ENCODE data around the gene SNUPN. TPM values are rescaled to one million over a fixed set of nuclear protein-coding genes. Genes with fewer than 3 reads are reported as not detected.
A peak's percentile ranks its signal among the peaks of the same experiment; 100 is the strongest.

The SNUPN gene
- total and polyA plus RNA-seq, 2 experiments from 2014 or later: 25.2 to 28.8 TPM

- 93% methylated on average over 9 of the region's 9 CpGs for WGBS (ENCODE audit: low lambda C conversion rate, missing lambda C conversion rate)
- no peak overlapping the region for H3K4me2 ChIP-seq
- no peak overlapping the region for H3K4me3 ChIP-seq
- no peak overlapping the region for H2AFZ ChIP-seq
- H3K36me3 ChIP-seq (replicated peaks; ENCODE audit: insufficient read depth, low read depth): no peaks in the 10 kb centered on the region
- H3K27me3 ChIP-seq: no peaks in the 10 kb centered on the region
- no peaks in the 10 kb centered on the region for H3K9me3 ChIP-seq (ENCODE audit: low read depth)
- no peaks in the 10 kb centered on the region for H3K9me2 ChIP-seq (replicated peaks; ENCODE audit: insufficient read depth)
- no peak for DNase-seq (ENCODE audit: low spot score)
- H3K27ac ChIP-seq: peak overlapping the region; percentile 84
- TF ChIP-seq CTCF (IDR thresholded peaks at IDR 0.05; ENCODE audit: poor library complexity) (no peak), EZH2 (IDR thresholded peaks at IDR 0.05; ENCODE audit: borderline replicate concordance) (no peak)
- no peaks in the 10 kb centered on the region for H4K20me1 ChIP-seq (ENCODE audit: insufficient read depth, poor library complexity, severe bottlenecking)
- H3K79me2 ChIP-seq: peaks cover 5% of the 10 kb centered on the region
- peaks cover 58% of the 10 kb centered on the region for H3K4me1 ChIP-seq (ENCODE audit: insufficient read depth)
These were observed 37.4 kb upstream of the SNUPN start for GRCh38 chr15:75662823-75663519.

DNA sequence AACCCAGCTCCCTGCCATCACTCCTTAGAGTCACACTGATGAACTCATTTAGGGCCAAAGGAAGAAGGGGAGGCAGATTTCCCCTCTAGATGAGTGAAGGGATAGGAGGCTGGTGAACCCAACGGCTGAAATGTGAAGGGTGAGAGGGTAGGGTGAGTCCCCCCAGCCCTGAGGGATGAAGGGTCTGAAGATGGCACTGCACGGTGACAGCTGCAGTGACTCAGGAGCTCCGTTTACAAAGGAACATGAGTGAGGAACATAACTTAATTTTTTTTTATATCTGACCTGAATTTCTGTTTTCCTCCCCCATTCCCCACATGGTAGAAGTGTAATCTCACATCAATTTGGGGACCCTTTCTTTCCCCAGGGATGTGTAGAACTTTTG is 36.2 kb upstream of the SNUPN start:
- peak overlapping the region; percentile 89 for H3K27ac ChIP-seq
- DNase-seq (ENCODE audit: low spot score): no peak
- H3K4me2 ChIP-seq: peak overlapping the region; percentile 41
- no peaks in the 10 kb centered on the region for H4K20me1 ChIP-seq (ENCODE audit: insufficient read depth, poor library complexity, severe bottlenecking)
- no peak overlapping the region for H3K4me3 ChIP-seq
- H3K4me1 ChIP-seq (ENCODE audit: insufficient read depth): peaks cover 51% of the 10 kb centered on the region
- H3K36me3 ChIP-seq (replicated peaks; ENCODE audit: insufficient read depth, low read depth): no peaks in the 10 kb centered on the region
- no peaks in the 10 kb centered on the region for H3K9me3 ChIP-seq (ENCODE audit: low read depth)
- TF ChIP-seq EZH2phosphoT487 (IDR thresholded peaks at IDR 0.05; ENCODE audit: low read depth, severe bottlenecking, unreplicated experiment) (no peak), EZH2 (IDR thresholded peaks at IDR 0.05; ENCODE audit: borderline replicate concordance) (no peak), CTCF (IDR thresholded peaks at IDR 0.05; ENCODE audit: poor library complexity) (no peak)
- no peak overlapping the region for H2AFZ ChIP-seq
- 85% methylated on average over 3 of the region's 3 CpGs for WGBS (ENCODE audit: low lambda C conversion rate, missing lambda C conversion rate)
- no peaks in the 10 kb centered on the region for H3K9me2 ChIP-seq (replicated peaks; ENCODE audit: insufficient read depth)
- H3K27me3 ChIP-seq: no peaks in the 10 kb centered on the region
- peaks cover 6% of the 10 kb centered on the region for H3K79me2 ChIP-seq

- no peak for TF ChIP-seq CTCF (IDR thresholded peaks at IDR 0.05; ENCODE audit: poor library complexity)
- TF ChIP-seq EZH2 (IDR thresholded peaks at IDR 0.05; ENCODE audit: borderline replicate concordance): no peak
- no peak for TF ChIP-seq EZH2phosphoT487 (IDR thresholded peaks at IDR 0.05; ENCODE audit: low read depth, severe bottlenecking, unreplicated experiment)
- peaks cover 46% of the 10 kb centered on the region for H3K4me1 ChIP-seq (ENCODE audit: insufficient read depth)
- no peak overlapping the region for H2AFZ ChIP-seq
- H3K4me2 ChIP-seq: peak overlapping the region; percentile 41
- H3K27me3 ChIP-seq: no peaks in the 10 kb centered on the region
- no peaks in the 10 kb centered on the region for H3K36me3 ChIP-seq (replicated peaks; ENCODE audit: insufficient read depth, low read depth)
- H3K9me3 ChIP-seq (ENCODE audit: low read depth): no peaks in the 10 kb centered on the region
- 41% methylated on average over 11 of the region's 14 CpGs for WGBS (ENCODE audit: low lambda C conversion rate, missing lambda C conversion rate)
- peak; percentile 92 for DNase-seq (ENCODE audit: low spot score)
- peaks cover 5% of the 10 kb centered on the region for H4K20me1 ChIP-seq (ENCODE audit: insufficient read depth, poor library complexity, severe bottlenecking)
- no peak overlapping the region for H3K4me3 ChIP-seq
- H3K9me2 ChIP-seq (replicated peaks; ENCODE audit: insufficient read depth): no peaks in the 10 kb centered on the region
- H3K27ac ChIP-seq: peak overlapping the region; percentile 89
- peaks cover 11% of the 10 kb centered on the region for H3K79me2 ChIP-seq
These were observed 35.7 kb upstream of the SNUPN start for GRCh38 chr15:75661100-75661755.

Measured in hepatocyte (in vitro differentiated cells).